GM21529 (cell line): ENCODE data around the gene TGFB1I1.
A peak's percentile ranks its signal among the peaks of the same experiment; 100 is the strongest.
"Not testable (repeated sequence)": the region's sequence is repeated elsewhere in the genome, so short reads cannot be mapped to it uniquely, and the experiment has no call there.

ENCODE experiments used
- ATAC-seq: cut with Tn5 transposase; IDR thresholded peaks from one replicate; pipeline ENCODE4 v1.9.1; 2021; ENCODE audit not compliant: unreplicated experiment

The TGFB1I1 gene

DNA sequence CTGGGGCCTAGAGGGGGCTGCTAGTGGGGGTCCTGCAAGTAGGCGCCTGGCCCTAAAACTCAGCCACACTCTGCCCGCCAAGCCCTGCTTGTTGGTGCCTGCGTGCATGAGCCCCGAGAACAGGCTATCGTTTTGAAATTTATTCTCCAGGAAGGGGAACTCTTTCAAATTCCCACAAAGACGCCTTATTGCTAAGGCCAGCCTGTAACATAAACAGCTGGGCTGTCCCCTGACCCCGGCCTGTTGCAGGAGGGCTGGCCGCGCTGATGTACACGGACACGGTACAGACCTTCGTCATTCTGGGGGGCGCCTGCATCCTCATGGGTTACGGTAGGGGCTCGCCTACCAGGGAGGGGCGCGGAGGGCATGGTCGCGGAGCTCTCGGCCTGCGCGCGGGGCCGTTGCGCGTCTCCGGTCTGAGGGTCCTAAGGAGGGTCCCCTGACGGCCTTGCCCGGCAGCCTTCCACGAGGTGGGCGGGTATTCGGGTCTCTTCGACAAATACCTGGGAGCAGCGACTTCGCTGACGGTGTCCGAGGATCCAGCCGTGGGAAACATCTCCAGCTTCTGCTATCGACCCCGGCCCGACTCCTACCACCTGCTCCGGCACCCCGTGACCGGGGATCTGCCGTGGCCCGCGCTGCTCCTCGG lies 15.2 kb downstream of the TGFB1I1 start:
- no peak for ATAC-seq

DNA sequence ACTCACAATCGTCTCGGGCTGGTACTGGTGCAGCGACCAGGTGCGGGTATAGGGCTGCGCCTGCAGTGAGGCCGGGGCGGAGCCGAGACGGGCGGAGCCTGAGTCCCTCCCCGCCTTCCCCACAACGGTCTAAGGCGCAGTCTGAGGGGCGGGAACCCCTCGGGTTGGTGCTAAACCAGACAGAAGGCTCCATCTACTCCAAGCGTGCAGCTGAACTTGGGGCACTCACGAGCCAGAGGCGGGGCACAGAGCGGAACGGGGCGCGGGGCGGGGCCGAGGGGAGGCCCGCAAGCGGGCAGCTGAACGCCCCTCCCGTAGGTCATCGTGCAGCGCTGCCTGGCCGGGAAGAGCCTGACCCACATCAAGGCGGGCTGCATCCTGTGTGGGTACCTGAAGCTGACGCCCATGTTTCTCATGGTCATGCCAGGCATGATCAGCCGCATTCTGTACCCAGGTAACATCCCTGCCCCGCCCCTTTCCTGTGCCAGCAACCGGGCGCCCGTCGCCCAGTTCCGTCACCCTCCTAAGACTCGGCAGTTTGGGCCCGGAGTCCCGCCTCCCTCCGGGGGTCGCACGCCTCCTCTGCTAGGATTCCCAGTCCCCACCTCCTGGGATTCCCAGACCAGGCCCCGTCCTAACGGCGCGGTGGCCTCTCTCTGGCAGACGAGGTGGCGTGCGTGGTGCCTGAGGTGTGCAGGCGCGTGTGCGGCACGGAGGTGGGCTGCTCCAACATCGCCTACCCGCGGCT lies 15.9 kb downstream of the TGFB1I1 start:
- ATAC-seq: peak; percentile 73

DNA sequence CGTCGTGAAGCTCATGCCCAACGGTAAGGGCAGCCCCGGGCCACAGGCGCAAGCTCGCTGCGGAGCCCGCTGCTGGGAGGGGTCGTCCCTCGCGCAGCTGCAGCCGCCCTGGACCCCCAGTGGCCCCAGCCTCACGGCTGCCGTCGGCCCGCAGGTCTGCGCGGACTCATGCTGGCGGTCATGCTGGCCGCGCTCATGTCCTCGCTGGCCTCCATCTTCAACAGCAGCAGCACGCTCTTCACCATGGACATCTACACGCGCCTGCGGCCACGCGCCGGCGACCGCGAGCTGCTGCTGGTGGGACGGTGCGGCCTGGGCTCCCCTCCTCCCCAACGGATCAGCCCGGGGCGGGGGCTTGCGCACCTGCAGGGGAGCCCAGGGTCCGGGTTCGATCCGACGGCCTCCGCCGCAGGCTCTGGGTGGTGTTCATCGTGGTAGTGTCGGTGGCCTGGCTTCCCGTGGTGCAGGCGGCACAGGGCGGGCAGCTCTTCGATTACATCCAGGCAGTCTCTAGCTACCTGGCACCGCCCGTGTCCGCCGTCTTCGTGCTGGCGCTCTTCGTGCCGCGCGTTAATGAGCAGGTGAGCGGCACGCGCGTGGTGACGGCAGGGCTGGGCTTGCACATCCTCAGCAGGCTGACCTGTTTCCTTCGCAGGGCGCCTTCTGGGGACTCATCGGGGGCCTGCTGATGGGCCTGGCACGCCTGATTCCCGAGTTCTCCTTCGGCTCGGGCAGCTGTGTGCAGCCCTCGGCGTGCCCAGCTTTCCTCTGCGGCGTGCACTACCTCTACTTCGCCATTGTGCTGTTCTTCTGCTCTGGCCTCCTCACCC lies 16.7 kb downstream of the TGFB1I1 start:
- ATAC-seq: no peak

DNA sequence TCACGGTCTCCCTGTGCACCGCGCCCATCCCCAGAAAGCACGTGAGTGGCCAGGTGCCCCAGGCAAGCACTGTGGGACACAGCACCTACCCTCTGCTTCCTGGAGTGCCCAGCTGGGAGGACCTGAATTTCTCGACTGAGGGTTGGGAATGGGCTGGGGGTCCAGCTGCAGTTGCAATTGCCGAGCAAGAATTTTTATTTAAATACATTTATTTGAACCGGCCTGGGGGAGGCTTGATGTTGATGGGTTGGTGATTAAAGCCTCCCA lies 17.3 kb downstream of the TGFB1I1 start:
- ATAC-seq: no peak

DNA sequence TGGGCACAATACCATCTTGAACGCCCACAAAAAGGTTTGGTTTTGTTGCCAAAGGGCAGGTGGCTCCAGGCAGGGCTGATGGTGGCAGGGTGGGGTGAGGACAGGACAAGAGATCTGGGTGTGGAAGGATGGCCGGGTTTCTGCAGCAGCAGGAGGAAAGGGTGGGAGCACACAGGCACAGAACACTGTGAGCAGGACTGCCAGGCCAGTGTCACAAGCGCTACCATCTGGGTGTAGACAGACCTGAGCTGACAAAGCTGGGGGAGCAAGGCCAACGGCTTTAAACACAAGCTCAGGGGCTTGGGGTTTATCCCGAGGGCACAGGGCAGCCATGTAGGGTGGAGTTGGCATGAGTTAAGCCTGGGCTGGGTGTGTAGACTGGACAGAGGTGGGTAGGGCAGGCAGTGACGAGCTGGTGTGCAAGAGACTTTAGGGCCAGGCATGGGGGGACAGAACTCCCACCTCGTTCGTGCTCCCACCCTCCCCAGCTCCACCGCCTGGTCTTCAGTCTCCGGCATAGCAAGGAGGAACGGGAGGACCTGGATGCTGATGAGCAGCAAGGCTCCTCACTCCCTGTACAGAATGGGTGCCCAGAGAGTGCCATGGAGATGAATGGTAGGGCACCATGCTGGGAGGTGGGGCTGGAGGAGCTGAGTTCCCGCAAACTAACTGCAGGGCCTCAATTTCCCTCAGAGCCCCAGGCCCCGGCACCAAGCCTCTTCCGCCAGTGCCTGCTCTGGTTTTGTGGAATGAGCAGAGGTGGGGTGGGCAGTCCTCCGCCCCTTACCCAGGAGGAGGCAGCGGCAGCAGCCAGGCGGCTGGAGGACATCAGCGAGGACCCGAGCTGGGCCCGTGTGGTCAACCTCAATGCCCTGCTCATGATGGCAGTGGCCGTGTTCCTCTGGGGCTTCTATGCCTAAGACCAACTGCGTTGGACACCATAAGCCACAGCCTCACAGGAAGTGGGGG lies 17.9 kb downstream of the TGFB1I1 start:
- ATAC-seq: no peak

DNA sequence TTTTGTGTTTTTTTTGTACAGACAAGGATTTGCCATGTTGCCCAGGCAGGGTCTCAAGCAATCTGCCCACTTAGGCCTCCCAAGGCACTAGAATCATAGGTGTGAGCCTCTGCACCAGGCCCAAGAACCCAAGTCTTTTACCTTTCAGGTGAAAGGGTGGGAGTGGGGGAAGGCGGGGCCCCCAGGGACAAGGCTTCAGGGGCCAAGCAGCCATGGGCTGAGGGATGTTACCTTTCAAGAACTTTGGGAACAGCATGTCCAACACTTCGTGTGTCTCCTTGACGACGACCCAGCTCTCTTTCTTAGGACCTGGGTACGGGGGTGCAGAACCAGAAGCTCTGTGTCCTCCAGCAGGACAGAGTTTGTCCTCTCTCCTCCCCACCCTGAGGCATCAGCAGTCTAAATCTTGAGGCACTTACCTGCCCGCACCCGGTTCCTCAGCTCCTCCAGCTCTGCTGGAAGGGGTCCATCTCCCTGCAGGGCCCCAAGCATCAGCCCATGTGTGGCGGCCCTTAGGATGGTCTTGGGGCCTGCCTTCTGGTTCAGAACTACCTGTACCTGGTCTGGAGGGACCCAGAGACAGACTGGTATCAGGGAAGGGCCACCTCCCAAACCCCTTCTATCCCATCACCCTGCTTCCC lies 19.9 kb downstream of the TGFB1I1 start:
- no peak for ATAC-seq

DNA sequence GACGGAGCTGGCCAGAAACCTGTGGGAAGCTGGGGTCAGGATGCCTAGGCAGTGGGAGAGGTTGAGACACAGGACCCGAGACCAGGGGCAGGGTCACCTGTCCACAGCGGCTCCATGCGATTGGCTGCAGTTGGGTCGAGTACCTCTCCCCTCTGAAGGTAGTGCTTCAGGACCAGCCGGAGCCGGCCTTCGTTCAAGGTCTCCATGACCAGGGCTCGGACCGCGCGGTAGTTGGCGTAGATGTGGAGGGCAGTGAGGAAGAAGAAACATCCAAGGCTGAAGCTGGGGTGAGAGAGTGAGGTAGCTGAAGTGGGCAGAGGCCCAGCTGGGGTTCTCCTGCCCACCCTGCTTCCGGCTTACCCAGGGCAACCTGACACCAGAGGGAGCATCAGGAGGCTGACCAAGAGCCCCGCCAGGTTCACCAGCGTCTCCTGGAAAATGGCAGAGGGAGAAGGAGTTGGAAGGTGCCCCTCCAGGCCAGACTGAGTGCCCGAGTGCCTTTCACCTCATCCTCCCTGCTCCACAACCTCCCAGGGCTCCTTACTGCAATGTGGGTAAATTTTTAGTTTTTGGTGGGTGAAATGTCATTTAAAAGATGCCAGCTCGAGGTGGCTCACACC lies 21.7 kb downstream of the TGFB1I1 start:
- no peak for ATAC-seq

DNA sequence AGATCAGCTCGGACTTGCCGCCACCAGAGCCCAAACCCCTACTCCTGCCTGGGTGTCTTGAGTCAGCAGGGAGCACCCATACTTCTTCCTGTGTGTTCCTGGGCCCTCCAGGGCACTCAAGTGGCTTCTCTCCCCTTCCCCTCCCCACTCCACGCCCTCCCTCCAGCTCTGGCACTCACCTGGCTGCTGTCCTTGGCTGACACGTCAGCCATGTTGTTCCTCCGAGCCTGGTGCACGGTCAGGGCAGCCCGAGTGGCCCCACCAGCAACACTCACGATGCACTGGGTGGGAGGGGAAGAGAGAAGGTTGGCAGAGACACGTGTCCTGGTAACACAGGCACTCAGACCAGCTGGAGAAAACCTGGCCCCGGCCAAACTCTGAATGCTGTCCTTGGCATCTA lies 24.7 kb downstream of the TGFB1I1 start:
- ATAC-seq: no peak

DNA sequence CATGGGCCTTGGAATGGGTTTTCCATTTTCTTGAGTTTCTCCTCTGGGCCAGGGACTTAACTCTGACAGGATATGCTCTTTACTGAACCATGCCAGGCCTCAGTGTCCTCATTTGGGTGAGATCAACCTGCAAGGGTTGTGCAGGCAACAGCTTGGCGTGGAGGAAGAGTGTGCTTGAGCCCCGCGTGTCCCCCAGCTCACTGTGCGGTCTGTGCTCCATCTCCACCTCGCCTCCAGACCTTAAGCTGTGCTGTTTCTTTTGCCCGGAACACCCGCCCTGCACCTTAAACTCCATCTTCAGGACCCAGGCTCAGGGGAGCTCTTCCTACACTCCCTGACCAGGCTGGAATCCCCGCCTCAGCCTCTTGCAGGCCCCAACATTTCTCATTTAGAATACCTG lies 26.5 kb downstream of the TGFB1I1 start:
- ATAC-seq: no peak

DNA sequence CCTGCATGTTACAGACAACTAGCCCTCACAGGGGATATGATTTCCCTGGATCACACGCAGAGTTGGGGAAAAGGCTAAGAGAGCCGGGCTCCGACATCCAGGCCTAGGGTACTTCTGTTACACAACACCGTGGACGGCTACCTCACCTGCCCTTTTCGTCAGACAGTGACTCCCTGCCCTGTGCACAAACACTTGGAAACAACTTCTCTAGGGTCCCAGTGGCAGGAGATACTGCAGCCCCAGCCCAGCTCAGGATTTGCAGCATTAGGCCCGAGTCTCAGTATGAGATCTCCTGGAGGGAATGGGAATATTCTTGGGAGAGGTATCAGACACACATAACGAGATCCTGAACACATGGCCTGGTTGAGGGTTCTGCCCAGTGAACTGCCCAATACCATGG lies 28.0 kb downstream of the TGFB1I1 start:
- no peak for ATAC-seq

DNA sequence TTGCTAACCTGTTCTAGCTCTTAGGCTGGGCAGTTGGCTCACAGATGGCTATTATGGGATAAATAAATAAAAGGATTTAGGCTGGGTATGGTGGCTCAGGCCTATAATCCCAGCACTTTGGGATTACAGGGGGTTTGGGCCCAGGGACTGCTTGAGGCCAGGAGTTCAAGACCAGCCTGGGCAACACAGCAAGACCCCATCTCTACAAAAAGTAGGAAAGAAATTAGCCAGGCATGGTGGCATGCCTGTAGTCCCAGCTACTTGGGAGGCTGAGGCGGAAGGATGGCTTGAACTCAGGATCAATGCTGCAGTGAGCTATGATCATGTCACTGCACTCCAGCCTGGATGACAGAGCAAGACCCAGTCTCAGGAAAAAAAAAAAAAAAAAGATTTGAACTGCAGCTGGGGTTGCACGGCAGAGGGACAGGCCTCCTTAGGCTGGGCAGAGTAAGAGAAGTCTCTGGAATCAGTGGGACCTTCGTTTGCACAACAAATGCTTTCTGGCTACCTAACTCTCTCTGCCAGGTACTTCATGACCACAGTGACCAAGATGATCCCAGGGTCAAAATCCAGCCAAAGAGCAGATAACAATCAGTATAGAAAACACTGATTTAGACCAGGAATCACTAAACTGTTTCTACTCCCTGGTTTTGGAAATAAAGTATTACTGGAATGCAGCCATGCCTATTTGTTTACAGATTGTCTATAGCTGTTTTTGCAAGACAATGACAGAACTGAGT lies 29.4 kb downstream of the TGFB1I1 start:
- ATAC-seq: no peak

DNA sequence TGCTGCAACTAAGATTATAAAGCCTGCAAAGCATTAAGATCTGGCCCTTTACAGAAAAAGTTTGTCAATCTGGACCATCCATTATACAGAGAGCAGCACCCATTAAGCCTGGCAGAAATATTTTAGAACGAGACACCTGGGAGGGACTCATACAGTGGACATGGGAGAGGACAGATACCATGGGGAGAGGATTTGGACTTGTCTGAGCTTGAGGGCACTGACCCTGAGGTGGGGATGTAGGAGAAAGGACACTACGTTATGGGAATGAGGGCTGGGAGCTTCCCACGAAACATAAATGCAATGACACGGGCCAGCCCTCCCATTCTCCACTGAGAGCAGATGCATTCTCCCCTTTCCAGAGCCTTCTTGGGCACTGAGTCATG lies 30.0 kb downstream of the TGFB1I1 start:
- no peak for ATAC-seq

DNA sequence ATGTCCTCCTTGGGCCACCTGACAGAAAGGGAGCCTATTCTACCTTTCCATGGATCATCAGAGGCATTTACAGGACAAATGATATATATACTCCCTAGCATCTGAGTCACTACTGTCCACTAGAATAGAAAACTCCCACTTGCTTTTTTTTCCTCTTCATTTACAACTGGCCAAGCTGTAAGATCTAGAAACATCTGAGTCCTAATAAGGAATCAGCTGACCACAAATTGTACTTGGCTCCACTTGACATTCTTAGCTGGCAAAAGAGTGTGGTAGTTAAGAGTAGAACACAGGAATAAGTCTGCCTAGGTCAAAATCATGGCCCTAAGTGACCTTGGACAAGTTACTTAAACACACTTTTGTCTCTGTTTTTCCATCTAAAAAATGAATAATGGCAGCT lies 31.0 kb downstream of the TGFB1I1 start:
- ATAC-seq: no peak

DNA sequence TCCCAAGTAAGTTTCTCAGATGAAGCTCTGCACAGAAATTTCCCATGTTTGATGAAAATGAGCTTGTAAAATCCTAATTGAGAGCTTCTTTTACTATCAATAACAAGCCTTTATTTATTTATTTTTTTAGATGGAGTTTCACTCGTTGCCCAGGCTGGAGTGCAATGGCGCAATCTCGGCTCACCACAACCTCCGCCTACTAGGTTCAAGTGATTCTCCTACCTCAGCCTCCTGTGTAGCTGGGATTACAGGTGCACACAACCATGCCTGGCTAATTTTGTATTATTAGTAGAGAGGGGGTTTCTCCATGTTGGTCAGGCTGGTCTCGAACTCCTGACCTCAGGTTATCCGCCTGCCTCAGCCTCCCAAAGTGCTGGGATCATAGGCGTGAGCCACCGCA lies 31.6 kb downstream of the TGFB1I1 start:
- ATAC-seq: not testable (repeated sequence)

DNA sequence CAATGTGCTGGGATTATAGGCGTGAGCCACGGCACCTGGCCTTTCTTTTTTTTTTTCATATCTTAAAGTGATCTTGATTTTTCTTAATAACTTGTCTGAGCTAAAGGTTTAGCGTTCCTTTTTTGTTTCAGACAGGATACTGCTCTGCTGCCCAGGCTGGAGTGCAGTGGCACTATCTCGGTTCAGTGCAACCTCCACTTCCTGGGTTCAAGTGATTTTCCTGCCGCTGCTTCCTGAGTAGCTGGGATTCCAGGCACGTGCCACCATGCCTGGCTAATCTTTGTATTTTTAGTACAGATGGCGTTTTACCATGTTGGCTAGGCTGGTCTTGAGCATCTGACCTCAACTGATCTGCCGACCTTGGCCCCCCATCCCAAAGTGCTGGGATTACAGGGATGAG lies 32.2 kb downstream of the TGFB1I1 start:
- no peak for ATAC-seq

DNA sequence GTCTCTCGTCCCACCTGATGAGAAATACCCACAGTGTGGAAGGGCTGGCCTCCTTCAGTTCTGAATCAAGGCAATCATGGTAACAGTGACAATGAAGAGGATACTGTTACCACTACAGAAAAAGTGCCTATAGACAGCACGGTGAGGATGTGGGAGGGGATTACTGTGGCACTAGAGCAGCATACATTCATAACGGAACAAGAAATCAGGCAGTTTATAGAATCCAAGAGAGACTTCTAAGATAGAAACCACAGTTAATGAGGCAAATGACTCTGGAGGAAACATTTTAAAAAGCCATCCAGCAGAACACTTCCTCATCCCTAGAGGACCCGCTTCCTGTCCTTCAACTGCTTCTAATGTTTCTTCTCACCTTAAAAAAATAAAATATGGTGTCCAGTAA lies 33.5 kb downstream of the TGFB1I1 start:
- no peak for ATAC-seq

DNA sequence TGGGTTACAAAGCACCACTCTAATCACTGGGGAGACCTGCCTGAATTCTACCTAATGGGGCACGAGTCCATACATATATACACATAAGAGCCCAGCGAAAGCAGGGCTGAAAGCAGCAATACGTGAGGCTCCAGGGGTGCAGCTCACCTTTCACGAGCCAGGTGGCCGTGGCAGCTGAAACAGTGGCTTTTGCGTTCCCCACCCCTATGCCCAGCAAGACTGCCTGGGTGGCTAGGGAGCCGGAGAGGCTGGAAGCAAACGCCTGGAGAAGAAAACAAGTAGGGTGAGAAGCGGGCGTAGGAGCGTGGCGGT lies 35.6 kb downstream of the TGFB1I1 start:
- peak; percentile 8 for ATAC-seq

DNA sequence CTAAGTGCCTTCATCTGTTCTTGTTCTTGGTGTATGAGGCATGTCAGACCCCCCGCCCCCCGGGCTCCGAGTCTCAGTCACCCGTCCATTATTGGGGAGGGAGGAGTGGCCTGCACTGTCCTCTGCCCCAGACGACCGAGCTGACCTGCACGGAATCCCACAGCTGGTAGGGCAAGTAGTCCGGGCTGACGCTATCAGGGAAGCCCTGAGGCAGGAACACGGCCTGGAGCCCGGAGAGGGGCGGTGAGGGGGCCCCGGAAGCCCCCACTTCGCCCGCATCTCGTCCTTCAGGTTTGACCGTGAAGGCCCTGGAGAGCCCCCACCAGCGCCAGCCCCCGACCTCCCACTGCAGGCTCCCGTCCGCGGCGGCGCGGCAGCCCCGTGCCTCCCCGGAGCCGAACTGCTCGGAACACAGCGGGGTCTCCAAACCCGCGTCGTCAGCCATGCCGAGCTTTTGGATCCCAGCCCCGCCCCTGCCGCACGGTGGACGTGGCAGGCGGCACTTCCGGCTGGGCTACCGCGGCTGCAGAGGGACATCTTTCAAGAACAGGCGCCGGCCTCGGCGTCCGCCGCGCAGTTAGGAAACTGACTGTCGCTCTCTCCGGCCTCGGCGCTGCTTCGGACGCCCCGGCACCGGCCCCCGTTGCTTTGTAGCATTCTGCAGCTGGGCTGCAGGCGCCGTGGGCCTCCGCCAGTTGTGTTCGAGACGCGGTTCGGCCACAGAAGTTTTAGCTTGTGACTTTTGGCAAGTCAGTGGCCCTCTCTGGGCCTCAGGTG lies 36.2 kb downstream of the TGFB1I1 start, which contains the start of gene RUSF1:
TSS of gene RUSF1 (minus strand) at position 463 of the 777 bp plus-strand sequence. CDS start at position 445, 18 bp downstream.
- ATAC-seq: peak; percentile 91

DNA sequence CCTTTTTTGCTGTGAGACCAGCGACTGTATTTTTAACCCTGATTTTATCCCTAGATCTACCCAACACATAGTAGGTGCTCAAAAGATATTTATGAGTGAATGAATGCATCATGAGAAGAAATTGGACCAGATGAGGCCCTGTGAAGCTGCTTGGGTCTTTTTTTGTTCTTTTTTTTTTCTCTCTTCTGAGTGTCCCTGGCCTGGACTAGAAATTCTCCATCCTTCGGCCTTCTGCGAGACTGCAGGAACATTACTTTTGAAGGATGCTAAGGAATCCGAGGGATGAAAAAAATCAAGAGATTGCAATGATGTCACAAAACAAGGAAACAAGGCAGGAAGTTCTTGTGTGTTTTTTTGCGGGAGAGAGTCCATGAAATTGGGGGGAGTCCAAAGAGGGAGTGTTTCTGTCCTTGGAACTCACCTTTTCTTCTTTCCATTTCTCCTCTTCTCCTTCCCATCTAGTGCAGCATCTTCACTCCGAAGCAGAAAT lies 36.8 kb downstream of the TGFB1I1 start:
- no peak for ATAC-seq
